ENCODE results near the gene ELK4. TPM values are rescaled to one million over a fixed set of nuclear protein-coding genes. Genes with fewer than 3 reads are reported as not detected.

Gene ELK4
- polyA plus RNA-seq, 1 donor (not counting 4 experiments of a cell fraction or from before 2014, with no cell fraction given): 8.6 TPM

GRCh38 chr1:205583461-205584130 is 48.2 kb downstream of the ELK4 start:
- H3K9me3 ChIP-seq (ENCODE audit: control insufficient read depth, low read depth, low read length): no peaks in the 10 kb centered on the region
- H3K9me1 ChIP-seq (ENCODE audit: control insufficient read depth, extremely low read depth, insufficient read depth, low read length): no peaks in the 10 kb centered on the region
- no peak overlapping the region for H3K4me2 ChIP-seq (ENCODE audit: control insufficient read depth, extremely low read depth, insufficient read depth, low read depth, low read length)
- H3K79me2 ChIP-seq (ENCODE audit: control insufficient read depth, insufficient read depth, low read length): no peaks in the 10 kb centered on the region
- H2AFZ ChIP-seq (ENCODE audit: control insufficient read depth, low read length): no peak overlapping the region
- peaks cover 25% of the 10 kb centered on the region for H3K27me3 ChIP-seq (ENCODE audit: control insufficient read depth, extremely low read depth, insufficient read depth, low read length)
- dilution Hi-C loops (cut with MboI; ENCODE audit: extremely low pct_ligation_motif_present, low sequenced_read_pairs): no loop called here
- no peak for DNase-seq (ENCODE audit: low read depth, low spot score)
- no peak for FAIRE-seq
- H3K27ac ChIP-seq (ENCODE audit: control insufficient read depth, insufficient read depth, low read length): no peak overlapping the region
- no peaks in the 10 kb centered on the region for H4K20me1 ChIP-seq (ENCODE audit: control insufficient read depth, extremely low read depth, insufficient read depth, low read length)
- no peak overlapping the region for H3K4me3 ChIP-seq (ENCODE audit: control insufficient read depth in 2 of 3, extremely low read depth in 1 of 3, insufficient read depth in 2 of 3, low read depth in 1 of 3, low read length in 3 of 3)
- H3K36me3 ChIP-seq (ENCODE audit: control insufficient read depth in 2 of 2, extremely low read depth in 1 of 2, insufficient read depth in 2 of 2, low read length in 2 of 2): no peaks in the 10 kb centered on the region
- TF ChIP-seq, protein P1, sequence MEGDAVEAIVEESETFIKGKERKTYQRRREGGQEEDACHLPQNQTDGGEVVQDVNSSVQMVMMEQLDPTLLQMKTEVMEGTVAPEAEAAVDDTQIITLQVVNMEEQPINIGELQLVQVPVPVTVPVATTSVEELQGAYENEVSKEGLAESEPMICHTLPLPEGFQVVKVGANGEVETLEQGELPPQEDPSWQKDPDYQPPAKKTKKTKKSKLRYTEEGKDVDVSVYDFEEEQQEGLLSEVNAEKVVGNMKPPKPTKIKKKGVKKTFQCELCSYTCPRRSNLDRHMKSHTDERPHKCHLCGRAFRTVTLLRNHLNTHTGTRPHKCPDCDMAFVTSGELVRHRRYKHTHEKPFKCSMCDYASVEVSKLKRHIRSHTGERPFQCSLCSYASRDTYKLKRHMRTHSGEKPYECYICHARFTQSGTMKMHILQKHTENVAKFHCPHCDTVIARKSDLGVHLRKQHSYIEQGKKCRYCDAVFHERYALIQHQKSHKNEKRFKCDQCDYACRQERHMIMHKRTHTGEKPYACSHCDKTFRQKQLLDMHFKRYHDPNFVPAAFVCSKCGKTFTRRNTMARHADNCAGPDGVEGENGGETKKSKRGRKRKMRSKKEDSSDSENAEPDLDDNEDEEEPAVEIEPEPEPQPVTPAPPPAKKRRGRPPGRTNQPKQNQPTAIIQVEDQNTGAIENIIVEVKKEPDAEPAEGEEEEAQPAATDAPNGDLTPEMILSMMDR (optimal IDR thresholded peaks at IDR 0.05 in 1 of 3, IDR thresholded peaks at IDR 0.05 in 1 of 3, conservative IDR thresholded peaks at IDR 0.05 in 1 of 3; ENCODE audit: extremely low read depth in 1 of 3, insufficient read depth in 2 of 3, low read length in 3 of 3): no peak
- no peak for TF ChIP-seq EZH2 (IDR thresholded peaks at IDR 0.05; ENCODE audit: low read length)
- H3K9ac ChIP-seq (ENCODE audit: control insufficient read depth, extremely low read depth, insufficient read depth, low read length): no peak overlapping the region
- peaks cover 7% of the 10 kb centered on the region for H3K4me1 ChIP-seq (ENCODE audit: control insufficient read depth, extremely low read depth, insufficient read depth, low read length)

- FAIRE-seq: no peak
- no peak for TF ChIP-seq EZH2 (IDR thresholded peaks at IDR 0.05; ENCODE audit: low read length)
- TF ChIP-seq, protein P1 (optimal IDR thresholded peaks at IDR 0.05 in 1 of 3, IDR thresholded peaks at IDR 0.05 in 1 of 3, conservative IDR thresholded peaks at IDR 0.05 in 1 of 3; ENCODE audit: extremely low read depth in 1 of 3, insufficient read depth in 2 of 3, low read length in 3 of 3): no peak
- H3K9ac ChIP-seq (ENCODE audit: control insufficient read depth, extremely low read depth, insufficient read depth, low read length): no peak overlapping the region
Observed at GRCh38 chr1:205582471-205583291, 49.1 kb downstream of the ELK4 start.

More at GRCh38 chr1:205582471-205583291, 49.1 kb downstream of the ELK4 start:
- Histone ChIP-seq H3K79me2 (ENCODE audit: control insufficient read depth, insufficient read depth, low read length) (no peaks in the 10 kb centered on the region), H3K4me1 (ENCODE audit: control insufficient read depth, extremely low read depth, insufficient read depth, low read length) (peaks cover 7% of the 10 kb centered on the region), H3K27me3 (ENCODE audit: control insufficient read depth, extremely low read depth, insufficient read depth, low read length) (peaks cover 34% of the 10 kb centered on the region), H4K20me1 (ENCODE audit: control insufficient read depth, extremely low read depth, insufficient read depth, low read length) (no peaks in the 10 kb centered on the region), H3K4me3 (ENCODE audit: control insufficient read depth in 2 of 3, extremely low read depth in 1 of 3, insufficient read depth in 2 of 3, low read depth in 1 of 3, low read length in 3 of 3) (no peak overlapping the region), H3K36me3 (ENCODE audit: control insufficient read depth in 2 of 2, extremely low read depth in 1 of 2, insufficient read depth in 2 of 2, low read length in 2 of 2) (no peaks in the 10 kb centered on the region), H3K4me2 (ENCODE audit: control insufficient read depth, extremely low read depth, insufficient read depth, low read depth, low read length) (peak overlapping the region; percentile 19), H3K27ac (ENCODE audit: control insufficient read depth, insufficient read depth, low read length) (no peak overlapping the region), H2AFZ (ENCODE audit: control insufficient read depth, low read length) (no peak overlapping the region), H3K9me1 (ENCODE audit: control insufficient read depth, extremely low read depth, insufficient read depth, low read length) (no peaks in the 10 kb centered on the region), H3K9me3 (ENCODE audit: control insufficient read depth, low read depth, low read length) (no peaks in the 10 kb centered on the region)
- no peak for DNase-seq (ENCODE audit: low read depth, low spot score)
- dilution Hi-C loops (cut with MboI; ENCODE audit: extremely low pct_ligation_motif_present, low sequenced_read_pairs): no loop called here
